Right ventricle myocardium superior (tissue), 1 donor: ENCODE results near the gene ANKH. TPM values are rescaled to one million over a fixed set of nuclear protein-coding genes. Genes with fewer than 3 reads are reported as not detected.

Experiments
- ATAC-seq: fragments of 200-7000 bp; cut with Tn5 transposase; one replicate; pipeline ENCODE4 v1.9.1; 2020; ENCODE audit warnings: mild to moderate bottlenecking; ENCODE audit not compliant: poor library complexity
- DNase-seq: peaks from one replicate; pipeline ENCODE4 v3.0.0-alpha.2; 2020
- intact Hi-C: fragments of 100-400 bp; cut with DNase I; formaldehyde crosslinking; loops from one replicate; pipeline ENCODE4 v1.11.2; 2022
- total RNA-seq: library from RNA; stranded (reverse); fragmentation: NEBNext Ultra II Directional; extraction: Animal tissue kit (Norgen Biotek cat#: 25700); gene quantifications from one replicate; pipeline ENCODE4 v1.2.1, GENCODE V29; 2021
- donor health status: DM: no; HTN: yes; CAD: no; lungs with severe emphysema.

ANKH gene
- total RNA-seq, 1 donor from 2014 or later: 144 TPM

GRCh38 chr5:14777932-14778791 is 93.4 kb downstream of the ANKH start:
- DNase-seq: no peak
- intact Hi-C loops: no loop called here
- peak; percentile 45 for ATAC-seq

GRCh38 chr5:14777187-14777586 is 94.4 kb downstream of the ANKH start:
- ATAC-seq: no peak
- no peak for DNase-seq
- intact Hi-C loops: no loop called here

GRCh38 chr5:14776602-14777001 is 95.0 kb downstream of the ANKH start:
- DNase-seq: no peak
- intact Hi-C loops: no loop called here
- ATAC-seq: no peak

- intact Hi-C loops: no loop called here
- ATAC-seq (peak; percentile 28), DNase-seq (peak; percentile 44)
Observed at GRCh38 chr5:14775857-14776256, 95.7 kb downstream of the ANKH start.

- intact Hi-C loops: no loop called here
- peak; percentile 32 for ATAC-seq
- no peak for DNase-seq
Observed at GRCh38 chr5:14773588-14773987, 98.0 kb downstream of the ANKH start.

- DNase-seq (no peak), ATAC-seq (peak; percentile 43)
- intact Hi-C loops: no loop called here
Observed at GRCh38 chr5:14771972-14772371, 99.6 kb downstream of the ANKH start.

GRCh38 chr5:14771189-14771588 is 100.4 kb downstream of the ANKH start:
- intact Hi-C loops: no loop called here
- DNase-seq: no peak
- ATAC-seq: no peak

- intact Hi-C loops: no loop called here
- DNase-seq (no peak), ATAC-seq (no peak)
Observed at GRCh38 chr5:14768508-14769365, 102.8 kb downstream of the ANKH start.

GRCh38 chr5:14767735-14768507 is 103.7 kb downstream of the ANKH start:
- no peak for ATAC-seq
- intact Hi-C loops: no loop called here

GRCh38 chr5:14767053-14767452 is 104.5 kb downstream of the ANKH start:
- intact Hi-C loops: no loop called here
- DNase-seq (no peak), ATAC-seq (no peak)

More at GRCh38 chr5:14767735-14768507, 103.7 kb downstream of the ANKH start:
- DNase-seq: no peak

GRCh38 chr5:14766584-14766983 is 105.0 kb downstream of the ANKH start:
- intact Hi-C loops: no loop called here
- no peak for ATAC-seq
- no peak for DNase-seq

- intact Hi-C loops: no loop called here
- ATAC-seq: no peak
- no peak for DNase-seq
Observed at GRCh38 chr5:14765587-14765986, 106.0 kb downstream of the ANKH start.

- DNase-seq: no peak
- intact Hi-C loops: no loop called here
- ATAC-seq: no peak
Observed at GRCh38 chr5:14762549-14763216, 108.9 kb downstream of the ANKH start.

- ATAC-seq: peak; percentile 92
- peak; percentile 75 for DNase-seq
- intact Hi-C loops: no loop called here
Observed at GRCh38 chr5:14760548-14761002, 111.0 kb downstream of the ANKH start.

- intact Hi-C loops: no loop called here
- peak; percentile 14 for ATAC-seq
- no peak for DNase-seq
Observed at GRCh38 chr5:14759744-14760547, 111.6 kb downstream of the ANKH start.

- intact Hi-C loops: no loop called here
- no peak for ATAC-seq
Observed at GRCh38 chr5:14757850-14758249, 113.7 kb downstream of the ANKH start.

GRCh38 chr5:14756478-14756877 is 115.1 kb downstream of the ANKH start:
- intact Hi-C loops: no loop called here
- DNase-seq (no peak), ATAC-seq (no peak)

More at GRCh38 chr5:14757850-14758249, 113.7 kb downstream of the ANKH start:
- no peak for DNase-seq

GRCh38 chr5:14753947-14754346 is 117.6 kb downstream of the ANKH start:
- intact Hi-C loops: no loop called here
- ATAC-seq (peak; percentile 82), DNase-seq (no peak)
